HL-60 (cell line): ENCODE measurements around the gene GCNA.
"Not testable (repeated sequence)": the region's sequence is repeated elsewhere in the genome, so short reads cannot be mapped to it uniquely, and the experiment has no call there.

Experiments
- DNase-seq, 2 experiments: peaks; one replicate each; pipeline ENCODE4 v3.0.0-alpha.2; 2010 to 2020; ENCODE audit warnings: low read depth in 1 of 2, low spot score in 1 of 2
- H3K27ac ChIP-seq: fragments of 250-450 bp; sonication (Bioruptor Pico); replicated peaks from 2 replicates; pipeline ENCODE4 v1.5.1; 2020; ENCODE audit warnings: mild to moderate bottlenecking, moderate library complexity
- H3K27me3 ChIP-seq: fragments of 250-450 bp; sonication (Bioruptor Pico); 2 replicates; pipeline ENCODE4 v1.5.1; 2021; ENCODE audit warnings: mild to moderate bottlenecking, moderate library complexity; ENCODE audit not compliant: insufficient read depth, poor library complexity, severe bottlenecking
- H3K4me3 ChIP-seq: replicated peaks from 2 replicates; pipeline ENCODE4 v1.5.1; 2011; ENCODE audit warnings: mild to moderate bottlenecking, control low read depth, low read length; ENCODE audit not compliant: insufficient read depth
- GABPA ChIP-seq: IDR thresholded peaks from 2 replicates; pipeline ENCODE4 v1.6.1; 2012; ENCODE audit warnings: low read depth
- POLR2AphosphoS5 ChIP-seq: IDR thresholded peaks from 2 replicates; pipeline ENCODE4 v1.6.1; 2012; ENCODE audit warnings: low read depth
- SPI1 ChIP-seq: IDR thresholded peaks from 2 replicates; pipeline ENCODE4 v1.6.1; 2012; ENCODE audit warnings: low read depth, mild to moderate bottlenecking, borderline replicate concordance
- TF ChIP-seq, protein P1 (sequence below): IDR thresholded peaks from one replicate; pipeline ENCODE4 v1.5.1; 2011; ENCODE audit warnings: low read length, control low read depth, inconsistent platforms; ENCODE audit not compliant: insufficient read depth
- TF ChIP-seq, protein P2 (sequence below): IDR thresholded peaks from 2 replicates; pipeline ENCODE4 v1.6.1; 2012; ENCODE audit warnings: low read depth; ENCODE audit not compliant: insufficient replicate concordance

GCNA gene

DNA sequence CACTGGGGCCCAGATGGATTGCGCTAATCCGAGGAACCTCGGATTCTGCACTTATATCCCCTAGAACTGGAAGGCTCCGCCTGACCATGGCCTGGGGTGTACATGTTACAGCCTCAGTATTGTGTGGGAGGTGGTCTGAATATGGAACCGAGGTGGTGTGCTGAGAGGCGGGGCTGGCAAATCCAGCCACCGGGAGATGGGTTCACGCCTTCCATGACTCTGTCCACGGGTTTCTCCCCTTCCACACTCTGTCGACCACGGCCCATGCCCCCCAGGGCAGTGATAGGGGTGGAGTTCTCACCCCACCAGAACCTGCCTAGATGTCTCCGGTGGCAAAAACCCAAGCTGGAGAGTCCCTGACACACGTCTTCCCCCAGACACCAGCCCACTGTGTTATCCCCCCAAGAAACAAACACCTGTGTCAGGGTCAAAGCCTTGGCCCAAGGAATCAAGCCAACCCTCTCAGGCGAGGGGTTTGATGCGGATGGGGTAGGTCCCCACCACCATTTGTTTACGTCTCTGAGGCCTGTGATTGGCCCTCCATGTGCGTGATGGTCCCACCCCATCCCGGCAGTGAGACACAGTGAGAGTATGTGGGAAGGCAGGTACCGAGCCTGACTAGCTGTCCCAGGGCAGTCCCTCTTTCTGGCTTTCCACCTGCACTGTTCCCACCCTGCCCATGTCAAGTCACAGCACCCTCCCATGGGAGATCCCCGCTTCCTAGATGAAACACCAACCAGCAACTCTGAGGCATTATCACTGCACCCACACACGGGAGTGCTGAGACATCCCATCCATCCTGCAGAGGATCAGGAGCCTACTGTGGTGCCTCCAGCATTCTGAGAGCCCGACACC is 82.6 kb downstream of the GCNA start:
- no peak overlapping the region for H3K4me3 ChIP-seq
- TF ChIP-seq, protein P1, sequence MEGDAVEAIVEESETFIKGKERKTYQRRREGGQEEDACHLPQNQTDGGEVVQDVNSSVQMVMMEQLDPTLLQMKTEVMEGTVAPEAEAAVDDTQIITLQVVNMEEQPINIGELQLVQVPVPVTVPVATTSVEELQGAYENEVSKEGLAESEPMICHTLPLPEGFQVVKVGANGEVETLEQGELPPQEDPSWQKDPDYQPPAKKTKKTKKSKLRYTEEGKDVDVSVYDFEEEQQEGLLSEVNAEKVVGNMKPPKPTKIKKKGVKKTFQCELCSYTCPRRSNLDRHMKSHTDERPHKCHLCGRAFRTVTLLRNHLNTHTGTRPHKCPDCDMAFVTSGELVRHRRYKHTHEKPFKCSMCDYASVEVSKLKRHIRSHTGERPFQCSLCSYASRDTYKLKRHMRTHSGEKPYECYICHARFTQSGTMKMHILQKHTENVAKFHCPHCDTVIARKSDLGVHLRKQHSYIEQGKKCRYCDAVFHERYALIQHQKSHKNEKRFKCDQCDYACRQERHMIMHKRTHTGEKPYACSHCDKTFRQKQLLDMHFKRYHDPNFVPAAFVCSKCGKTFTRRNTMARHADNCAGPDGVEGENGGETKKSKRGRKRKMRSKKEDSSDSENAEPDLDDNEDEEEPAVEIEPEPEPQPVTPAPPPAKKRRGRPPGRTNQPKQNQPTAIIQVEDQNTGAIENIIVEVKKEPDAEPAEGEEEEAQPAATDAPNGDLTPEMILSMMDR = no peak
- no peak for TF ChIP-seq POLR2AphosphoS5
- TF ChIP-seq, protein P2, sequence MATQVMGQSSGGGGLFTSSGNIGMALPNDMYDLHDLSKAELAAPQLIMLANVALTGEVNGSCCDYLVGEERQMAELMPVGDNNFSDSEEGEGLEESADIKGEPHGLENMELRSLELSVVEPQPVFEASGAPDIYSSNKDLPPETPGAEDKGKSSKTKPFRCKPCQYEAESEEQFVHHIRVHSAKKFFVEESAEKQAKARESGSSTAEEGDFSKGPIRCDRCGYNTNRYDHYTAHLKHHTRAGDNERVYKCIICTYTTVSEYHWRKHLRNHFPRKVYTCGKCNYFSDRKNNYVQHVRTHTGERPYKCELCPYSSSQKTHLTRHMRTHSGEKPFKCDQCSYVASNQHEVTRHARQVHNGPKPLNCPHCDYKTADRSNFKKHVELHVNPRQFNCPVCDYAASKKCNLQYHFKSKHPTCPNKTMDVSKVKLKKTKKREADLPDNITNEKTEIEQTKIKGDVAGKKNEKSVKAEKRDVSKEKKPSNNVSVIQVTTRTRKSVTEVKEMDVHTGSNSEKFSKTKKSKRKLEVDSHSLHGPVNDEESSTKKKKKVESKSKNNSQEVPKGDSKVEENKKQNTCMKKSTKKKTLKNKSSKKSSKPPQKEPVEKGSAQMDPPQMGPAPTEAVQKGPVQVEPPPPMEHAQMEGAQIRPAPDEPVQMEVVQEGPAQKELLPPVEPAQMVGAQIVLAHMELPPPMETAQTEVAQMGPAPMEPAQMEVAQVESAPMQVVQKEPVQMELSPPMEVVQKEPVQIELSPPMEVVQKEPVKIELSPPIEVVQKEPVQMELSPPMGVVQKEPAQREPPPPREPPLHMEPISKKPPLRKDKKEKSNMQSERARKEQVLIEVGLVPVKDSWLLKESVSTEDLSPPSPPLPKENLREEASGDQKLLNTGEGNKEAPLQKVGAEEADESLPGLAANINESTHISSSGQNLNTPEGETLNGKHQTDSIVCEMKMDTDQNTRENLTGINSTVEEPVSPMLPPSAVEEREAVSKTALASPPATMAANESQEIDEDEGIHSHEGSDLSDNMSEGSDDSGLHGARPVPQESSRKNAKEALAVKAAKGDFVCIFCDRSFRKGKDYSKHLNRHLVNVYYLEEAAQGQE = no peak
- no peak for TF ChIP-seq GABPA
- no peak for TF ChIP-seq SPI1
- DNase-seq = no peak
- H3K27me3 ChIP-seq = no peaks in the 10 kb centered on the region
- H3K27ac ChIP-seq = no peak overlapping the region

DNA sequence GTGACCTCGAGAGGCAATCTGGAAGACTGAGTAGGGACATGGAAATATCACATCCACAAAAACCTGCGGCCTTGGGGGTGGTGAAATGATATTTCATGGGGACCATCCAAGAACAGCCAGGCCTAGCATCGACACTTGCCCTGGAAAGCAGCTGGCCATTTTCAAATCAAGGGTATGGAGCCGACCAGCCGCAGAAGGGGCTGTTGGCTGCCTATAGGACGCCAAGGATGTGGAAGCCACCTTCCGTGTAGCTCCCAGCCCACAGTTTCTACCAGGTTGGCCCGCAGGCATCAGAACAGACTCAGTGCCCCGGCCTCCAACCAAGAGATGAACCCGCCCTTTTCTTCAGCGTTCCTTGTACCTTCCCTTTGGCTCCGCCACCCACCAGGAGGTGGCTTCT is 83.7 kb downstream of the GCNA start:
- Histone ChIP-seq H3K27me3 (no peaks in the 10 kb centered on the region), H3K4me3 (no peak overlapping the region), H3K27ac (no peak overlapping the region)
- DNase-seq = no peak
- TF ChIP-seq, protein P1 = no peak
- TF ChIP-seq SPI1 (no peak), POLR2AphosphoS5 (no peak)

DNA sequence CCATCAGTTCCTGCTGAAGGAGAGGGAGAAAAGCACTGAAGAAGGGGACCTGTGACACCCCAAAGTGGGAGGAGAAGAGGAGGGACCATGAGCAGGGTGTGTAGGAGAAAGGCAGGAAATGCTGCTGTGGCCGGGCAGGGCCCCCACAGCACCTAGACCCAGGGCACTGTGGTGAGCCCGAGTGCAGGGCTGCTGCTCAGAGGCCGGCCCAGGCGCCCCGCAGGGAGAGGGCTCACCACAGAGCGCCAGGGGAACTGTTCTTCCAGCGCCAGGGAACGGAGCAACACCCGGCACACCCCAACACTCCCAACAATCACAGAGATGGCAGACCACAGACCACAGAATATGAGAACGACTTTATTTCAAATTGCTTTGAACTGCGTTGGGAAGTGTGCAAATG is 84.4 kb downstream of the GCNA start:
- TF ChIP-seq POLR2AphosphoS5 = peak; percentile 24; the same call in 1 of the 2 replicates
- TF ChIP-seq SPI1 = 0 out of 2 replicates have a peak, but pooled peaks have one; percentile 2
- not testable (repeated sequence) for H3K27ac ChIP-seq, H3K27me3 ChIP-seq, H3K4me3 ChIP-seq
- peak in 1 of 2 experiments; percentile 33 for DNase-seq
